Medulla oblongata (tissue), 1 donor: ENCODE measurements around the gene NUDC.
"Not testable (repeated sequence)": the region's sequence is repeated elsewhere in the genome, so short reads cannot be mapped to it uniquely, and the experiment has no call there.

Experiments used
- DNase-seq: peaks from one replicate; pipeline ENCODE4 v3.0.0-alpha.2; 2015; ENCODE audit errors: extremely low spot score

Gene NUDC

DNA sequence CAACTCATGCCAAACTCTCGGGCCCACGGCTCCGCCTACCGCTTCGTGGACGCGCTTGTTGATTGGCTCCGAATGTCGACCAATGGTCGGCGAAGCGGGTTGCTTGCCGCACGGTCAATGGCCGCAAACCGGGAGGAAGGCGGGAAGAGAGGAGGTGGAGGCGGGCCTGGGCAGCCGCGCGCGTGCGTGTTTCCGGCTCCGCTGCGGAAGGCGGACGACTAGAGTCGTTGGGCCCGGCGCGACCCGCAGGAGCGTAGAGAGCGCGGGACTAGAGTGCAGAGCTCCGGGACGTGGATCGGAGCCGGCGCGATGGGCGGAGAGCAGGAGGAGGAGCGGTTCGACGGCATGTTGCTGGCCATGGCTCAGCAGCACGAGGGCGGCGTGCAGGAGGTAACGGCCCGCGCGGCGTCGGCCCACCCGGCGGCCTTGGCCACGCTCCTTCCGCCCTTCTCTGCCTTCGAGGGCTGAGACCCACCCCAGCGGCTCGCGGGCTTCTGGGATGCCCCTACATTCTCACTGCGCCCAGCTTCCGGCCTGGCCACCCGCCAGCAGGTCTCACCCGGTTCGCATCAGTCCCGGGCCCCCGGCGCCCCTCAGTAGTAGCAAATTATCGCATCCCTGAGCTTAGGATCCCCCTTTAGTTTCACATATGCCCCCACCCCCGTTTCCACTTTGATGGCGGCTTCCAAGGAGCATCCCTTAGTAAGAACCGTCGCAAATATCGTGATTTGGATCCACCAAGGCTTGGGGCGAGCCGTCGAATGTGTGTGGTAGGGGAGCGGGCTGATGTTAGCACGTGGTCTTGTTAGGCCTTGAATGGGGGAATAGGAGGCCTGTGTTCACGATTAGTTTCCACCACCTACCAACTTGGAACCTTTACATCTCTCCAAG, at the start of gene NUDC:
Gene NUDC, plus strand, starts transcription at position 204 of the 891 bp plus-strand sequence. Its CDS starts 106 bp downstream, at position 310.
- peak; percentile 99 for DNase-seq

DNA sequence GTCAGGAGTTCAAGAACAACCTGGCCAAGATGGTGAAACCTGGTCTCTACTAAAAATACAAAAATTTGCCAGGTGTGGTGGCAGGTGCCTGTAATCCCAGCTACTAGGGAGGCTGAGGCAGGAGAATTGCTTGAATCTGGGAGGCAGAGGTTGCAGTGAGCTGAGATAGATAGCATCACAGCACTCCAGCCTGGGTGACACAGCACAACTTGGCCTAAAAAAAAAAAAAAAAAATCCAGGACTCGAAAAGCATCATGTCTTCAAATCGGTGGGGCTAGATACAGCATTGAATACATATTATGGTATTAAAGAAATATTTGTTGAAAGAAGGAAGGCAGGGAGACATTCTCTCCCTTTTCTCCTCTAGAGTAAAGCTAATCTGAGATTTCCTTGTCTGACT, 48.4 kb upstream of the NUDC start:
- DNase-seq = not testable (repeated sequence)

DNA sequence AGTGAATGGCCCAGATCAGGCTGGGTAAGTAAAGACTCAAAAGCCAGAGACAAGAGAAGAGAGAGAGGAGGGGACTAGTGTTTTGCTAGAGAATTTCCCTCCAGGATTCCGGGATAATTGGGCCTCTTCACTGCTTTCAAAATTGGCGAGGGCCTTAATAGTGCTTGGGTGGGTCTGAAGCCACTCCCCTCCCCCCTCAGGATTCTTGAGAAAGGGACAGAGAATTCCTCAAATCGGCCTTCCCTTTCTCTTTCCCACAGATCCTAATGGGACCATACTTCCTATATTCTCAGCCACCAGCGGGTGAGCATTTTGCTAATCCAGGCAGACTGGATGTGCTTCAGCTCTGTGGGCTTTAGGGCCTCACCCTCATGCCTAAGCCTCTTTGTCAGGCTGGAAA, 46.6 kb upstream of the NUDC start:
- no peak for DNase-seq

DNA sequence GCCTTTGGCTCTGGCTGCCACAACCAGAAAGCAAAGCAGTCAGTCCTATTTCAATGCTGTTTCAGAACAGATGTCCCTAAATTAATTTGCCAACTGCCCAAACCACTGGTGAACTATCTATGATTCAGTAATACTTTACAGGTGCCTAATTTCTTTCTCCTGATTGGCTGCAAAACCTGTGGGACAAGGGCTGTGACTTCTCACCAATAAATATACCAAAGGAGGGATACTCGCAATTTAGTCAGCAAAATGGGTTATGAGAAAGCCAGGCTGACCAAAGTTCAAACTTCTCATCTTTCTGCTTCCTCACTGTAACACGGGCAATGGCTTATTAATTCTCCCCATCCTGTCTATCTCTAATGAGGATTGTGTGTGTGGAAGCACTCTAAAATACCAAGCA, 44.2 kb upstream of the NUDC start:
- DNase-seq = no peak

DNA sequence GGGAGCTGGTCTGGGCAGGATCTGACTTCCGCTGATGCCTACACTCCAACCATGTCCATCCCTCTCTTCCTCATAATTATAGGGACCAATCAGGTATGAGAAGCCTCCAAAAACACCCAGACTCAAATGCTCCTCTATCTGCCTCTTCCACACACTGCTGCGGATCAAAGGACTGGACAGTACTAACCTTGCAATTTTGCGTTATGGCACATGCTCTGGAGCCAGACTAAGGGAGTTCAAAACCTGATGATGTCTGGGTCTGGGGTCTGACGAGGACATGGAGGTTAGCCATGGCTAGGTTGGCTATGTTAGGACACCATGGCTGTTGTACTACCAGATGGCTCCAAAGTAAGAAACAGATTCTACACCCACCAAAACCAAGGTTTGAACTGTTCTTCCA, 41.8 kb upstream of the NUDC start:
- DNase-seq = no peak

DNA sequence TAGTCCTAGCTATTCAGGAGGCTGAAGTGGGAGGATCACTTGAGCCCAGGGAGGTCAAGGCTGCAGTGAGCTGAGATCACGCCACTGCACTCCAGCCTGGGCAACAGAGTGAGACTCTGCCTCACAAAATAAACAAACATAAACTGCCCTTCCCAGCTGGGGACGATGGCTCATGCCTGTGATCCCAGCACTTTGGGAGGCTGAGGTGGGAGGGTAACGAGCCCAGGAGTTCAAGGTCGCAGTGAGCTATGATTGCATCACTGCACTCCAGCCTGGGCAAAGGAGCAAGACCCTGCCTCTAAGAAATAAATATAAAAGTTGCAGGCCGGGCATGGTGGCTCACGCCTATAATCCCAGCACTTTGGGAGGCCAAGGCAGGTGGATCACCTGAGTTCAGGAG, 39.9 kb upstream of the NUDC start:
- DNase-seq = not testable (repeated sequence)

DNA sequence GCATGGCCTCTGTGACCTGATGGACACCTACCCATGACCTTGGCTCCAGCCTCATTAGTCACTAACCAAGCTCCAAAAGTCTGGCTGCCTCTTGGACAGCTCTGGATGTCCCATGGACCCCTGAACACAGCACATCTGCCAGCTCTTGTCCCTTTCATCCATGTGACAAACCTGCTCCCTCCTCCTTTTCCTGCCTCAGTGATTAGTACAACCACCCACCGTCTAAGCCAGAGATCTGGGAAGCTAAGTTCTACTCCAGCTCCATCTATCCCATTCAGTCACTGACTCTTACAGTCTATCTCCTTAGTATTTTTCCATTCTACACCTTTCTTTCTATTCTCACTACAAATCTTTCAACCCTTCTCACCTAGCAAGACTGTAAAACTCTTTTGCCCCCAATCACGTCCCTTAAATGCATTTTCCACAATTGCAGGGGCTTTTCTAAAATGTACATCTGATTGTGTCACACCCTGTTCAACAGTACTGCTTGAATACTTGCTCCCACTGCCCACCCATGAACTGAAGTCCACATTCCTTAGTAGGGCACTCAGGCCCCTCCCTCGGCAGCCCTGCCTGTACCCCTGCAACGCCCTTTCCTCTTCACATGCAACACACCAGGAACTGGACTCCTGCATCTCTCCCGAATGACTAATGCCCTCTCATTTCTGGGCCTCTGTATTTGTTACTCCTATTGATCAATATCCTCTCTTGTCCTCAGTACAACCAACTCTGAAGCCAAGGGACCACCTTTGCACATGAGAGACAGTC, 38.7 kb upstream of the NUDC start:
- no peak for DNase-seq

DNA sequence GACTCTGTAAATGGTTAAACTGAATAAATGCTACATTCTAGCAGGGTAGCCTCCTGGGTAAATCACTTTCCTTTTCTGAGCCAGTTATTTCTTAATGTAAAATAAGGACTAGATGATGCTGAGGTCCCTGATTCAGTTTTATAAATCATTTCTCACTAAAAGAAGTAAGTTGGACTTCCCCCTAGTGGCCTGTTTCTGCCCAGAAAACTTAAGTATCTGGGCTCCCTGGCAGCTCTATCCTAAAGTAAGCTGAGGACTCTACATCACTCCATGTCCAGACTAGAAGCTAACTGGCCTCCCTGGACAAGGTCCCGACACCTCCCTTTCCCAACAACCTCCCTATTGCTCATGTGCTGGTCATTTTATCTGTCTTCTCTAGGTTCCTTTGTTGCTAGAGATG, 34.4 kb upstream of the NUDC start:
- DNase-seq = no peak

DNA sequence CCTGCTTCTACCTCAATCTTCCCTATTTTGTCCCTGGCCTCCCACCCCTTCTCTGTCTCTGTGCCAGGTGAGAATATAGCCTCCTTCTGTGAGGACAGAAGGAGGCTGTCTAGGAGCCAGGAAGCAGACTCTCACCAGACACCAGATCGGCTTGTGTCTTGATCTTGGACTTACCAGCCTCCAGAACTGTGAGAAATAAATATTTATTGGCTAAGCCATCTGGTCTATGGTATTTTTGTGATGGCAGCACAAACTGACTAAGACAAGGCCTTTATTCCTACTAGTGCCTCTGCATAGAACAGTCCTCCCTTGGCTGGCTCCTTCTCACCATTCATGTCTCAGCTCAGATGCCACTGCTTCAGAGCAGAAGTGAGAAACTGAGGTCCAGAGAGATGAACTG, 33.3 kb upstream of the NUDC start:
- DNase-seq = no peak

DNA sequence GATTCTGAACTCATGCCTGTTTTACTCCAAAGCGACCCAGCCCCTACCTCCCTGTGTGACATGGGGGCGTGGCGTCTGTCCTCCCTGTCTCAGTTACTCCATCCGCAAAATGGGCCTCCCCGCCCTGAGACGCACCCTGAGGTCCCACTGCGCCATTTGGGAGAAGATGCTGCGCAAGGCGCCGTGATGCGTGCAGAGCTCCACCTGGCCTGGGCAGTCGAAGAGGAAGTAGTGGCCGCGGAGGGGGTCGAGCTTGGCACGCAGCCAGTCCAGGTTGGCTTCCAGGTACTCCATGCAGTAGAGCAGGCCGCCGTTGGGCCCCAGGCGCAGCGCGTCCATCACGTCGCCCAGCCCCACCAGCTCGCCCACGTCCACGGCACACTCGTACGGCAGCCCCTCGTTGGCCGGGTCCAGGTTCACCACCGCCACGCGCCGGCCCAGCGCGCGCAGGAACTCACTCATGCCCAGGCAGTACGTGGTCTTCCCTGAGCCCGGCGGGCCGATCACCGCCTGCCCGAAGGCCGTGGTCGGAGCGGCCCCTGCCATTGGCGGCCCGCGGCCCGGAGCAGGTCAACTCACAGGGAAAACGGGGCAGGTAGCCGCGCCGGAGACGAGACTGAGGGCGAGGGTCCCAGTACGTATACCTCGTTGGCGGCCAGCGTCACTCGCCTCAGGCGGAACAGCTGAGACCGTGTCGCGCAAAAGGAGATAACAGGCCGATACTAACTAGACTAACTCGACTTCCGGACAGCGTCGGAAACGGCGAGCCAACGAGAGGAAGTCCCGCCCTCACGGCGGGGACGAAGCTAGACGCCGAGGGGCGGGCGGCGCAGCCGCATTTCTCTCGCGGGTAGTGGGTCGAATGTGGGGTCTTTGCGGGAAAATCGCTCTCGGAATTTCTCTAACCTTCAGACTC, 31.7 kb upstream of the NUDC start, which contains the start of gene GPN2:
Gene GPN2, minus strand, starts transcription at position 733 of the 916 bp plus-strand sequence. Its CDS starts 187 bp downstream, at position 546.
- peak; percentile 87 for DNase-seq

DNA sequence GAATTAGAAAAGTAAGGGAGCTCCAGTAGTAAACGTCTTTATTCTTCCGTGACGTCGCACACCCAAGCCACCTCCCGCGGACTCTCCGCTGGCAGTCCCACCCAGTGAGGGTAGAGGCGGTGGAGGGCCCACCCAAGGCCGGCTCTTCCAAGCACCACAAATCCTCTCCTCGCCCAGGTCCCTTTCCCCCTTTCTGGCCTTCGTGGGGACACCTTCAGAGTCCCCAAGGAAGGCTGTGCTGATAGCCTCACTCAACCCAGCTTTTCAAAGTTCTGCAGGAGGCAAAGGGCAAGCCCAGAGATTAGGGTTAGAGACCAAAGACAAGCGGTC, 31.1 kb upstream of the NUDC start:
- DNase-seq = no peak

DNA sequence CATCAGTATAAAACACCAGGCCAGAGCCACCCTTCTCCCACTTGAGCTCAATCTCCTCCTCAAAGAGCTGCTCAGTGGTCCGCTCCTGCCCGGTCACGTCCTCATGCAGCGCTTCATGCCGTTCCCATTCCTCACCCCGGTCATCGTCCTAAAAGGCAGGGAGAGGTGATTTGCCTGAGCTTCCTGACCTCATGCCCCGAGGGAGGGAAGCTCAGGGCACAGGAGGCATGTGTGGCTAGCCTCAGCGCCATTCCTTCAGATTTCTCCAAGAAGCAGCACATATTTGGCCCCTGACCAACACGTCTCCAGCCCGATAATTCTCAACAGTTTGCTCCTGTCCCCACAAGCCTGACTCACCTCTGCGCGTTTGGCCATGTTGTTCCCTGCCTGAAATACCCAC, 27.3 kb upstream of the NUDC start:
- no peak for DNase-seq

DNA sequence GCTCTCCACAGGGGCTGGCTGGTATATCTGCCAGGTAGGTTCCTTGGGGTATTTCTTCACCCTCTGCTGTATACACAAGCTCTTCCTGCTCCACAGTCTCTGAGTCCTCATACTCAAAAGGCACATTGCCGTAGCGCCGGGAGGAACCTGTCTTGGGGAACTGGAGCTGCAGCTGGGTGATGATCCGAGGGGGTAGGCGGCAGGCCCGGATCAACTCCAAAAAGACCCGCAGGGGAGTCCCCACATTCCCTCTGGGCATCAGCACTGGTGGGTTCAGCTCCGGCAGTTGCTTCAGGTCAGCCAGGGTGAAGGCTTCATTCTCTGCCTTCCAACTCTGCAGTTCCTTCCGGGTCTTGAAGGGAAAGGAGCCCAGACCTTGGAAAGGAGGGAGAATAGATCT, 24.2 kb upstream of the NUDC start:
- DNase-seq = no peak

DNA sequence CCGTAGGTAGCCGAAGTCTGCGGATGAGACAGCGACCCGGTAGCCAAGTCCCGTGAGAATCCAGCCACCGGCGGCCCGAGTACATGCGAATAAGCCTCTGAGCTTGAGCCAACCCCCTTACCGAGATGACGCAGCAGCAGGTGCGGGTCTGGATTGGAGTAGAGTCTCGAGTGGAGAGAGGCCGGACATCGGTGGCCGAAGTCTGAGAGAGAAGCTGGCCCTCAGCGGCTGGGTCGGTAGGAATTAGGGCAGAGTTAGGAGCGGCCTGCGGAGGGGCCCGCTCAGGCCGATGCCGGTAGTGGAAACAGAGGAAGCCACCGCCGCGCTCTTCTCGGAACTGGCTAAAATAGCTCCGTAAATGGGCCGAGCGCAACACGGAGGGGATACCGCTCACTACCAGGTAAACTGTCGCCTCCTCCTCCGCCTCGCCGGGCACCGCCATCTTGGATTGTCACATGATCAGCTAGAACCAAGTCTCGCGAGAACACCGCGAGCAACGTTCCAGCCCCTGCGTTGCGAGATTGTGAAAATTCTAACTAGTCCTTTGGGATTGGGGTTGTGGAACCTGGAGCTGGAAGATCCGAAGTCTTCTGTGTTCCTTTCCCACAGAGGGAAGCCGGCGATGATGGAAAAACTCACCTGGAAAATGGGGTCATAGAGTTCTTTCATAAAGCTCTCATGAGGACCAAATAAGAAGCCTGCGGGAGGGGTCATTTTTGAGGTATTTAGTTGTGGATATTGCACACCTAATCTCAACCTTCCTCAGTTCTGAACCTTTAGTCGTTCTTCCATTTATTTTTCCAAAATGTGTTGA, 21.3 kb upstream of the NUDC start, which contains the start of gene GPATCH3:
Gene GPATCH3, minus strand, starts transcription at position 467 of the 814 bp plus-strand sequence. Its CDS starts 25 bp downstream, at position 442.
- peak; percentile 92 for DNase-seq

DNA sequence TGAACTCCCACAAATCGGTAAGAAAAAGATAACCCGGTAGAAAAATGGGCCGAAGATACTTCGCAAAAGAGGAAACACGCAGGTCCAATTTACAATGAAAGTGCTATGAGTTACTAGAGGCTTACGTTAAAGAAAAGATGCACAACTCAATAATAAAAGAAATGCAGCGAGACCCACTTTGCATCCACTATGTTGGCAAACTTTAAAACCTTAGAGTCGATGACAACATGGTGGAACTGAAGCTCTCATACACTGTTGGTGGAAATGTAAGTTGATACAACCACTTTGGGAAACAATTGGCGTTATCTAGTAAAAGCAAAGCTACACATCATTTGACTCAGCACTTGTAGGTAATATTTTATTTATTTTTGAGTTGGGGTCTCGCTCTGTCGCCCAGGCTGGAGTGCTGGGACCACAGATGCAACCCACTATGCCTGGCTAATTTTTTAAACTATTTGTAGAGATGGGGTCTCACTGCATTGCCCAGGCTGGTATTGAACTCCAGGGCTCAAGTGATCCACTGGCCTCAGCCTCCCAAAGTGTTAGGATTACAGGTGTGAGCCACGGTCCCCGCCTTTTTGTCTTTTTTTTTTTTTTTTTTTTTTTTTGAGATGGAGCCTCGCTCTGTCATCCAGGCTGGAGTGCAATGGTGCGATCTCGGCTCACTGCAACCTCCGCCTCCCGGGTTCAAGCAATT, 20.6 kb upstream of the NUDC start:
- no peak for DNase-seq

DNA sequence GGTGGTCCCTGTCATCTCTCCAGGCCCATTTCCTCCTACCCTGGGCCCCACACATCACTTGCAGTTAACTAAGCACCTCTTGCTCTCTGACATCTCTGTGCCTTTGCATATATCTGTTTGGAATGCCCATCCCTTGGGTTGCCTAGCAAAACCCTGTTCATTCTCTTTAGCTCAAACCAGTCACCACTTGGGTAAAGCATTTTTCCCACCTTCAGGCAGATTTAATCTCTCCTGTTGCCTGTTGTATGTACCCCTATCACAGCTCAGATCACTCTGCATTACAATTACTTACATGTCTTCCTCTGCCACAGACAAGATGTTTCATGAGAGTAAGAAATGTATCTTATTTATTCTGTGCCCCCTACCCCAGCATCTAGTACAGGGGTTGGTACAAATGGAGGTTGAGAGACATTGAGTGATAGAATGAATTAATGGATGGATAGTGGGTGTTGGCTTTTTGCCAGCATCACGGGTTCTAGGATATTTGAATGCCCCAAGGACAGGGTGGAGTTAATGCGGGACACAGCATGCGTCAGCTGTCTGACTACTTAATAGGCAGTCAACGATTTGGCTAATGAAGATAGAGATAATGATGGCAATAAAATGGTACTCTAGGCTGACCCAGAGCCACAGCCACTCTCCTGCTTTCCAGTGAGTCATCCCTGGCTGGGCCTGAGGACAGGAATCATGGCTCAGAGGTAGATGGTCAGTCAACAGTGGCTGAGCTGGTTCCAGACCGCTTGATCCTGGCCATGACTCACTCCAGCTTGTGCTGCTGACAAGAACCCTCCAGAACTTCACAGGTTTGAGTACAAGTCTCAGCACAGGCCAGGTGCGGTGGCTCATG, 14.2 kb upstream of the NUDC start:
- DNase-seq = no peak

DNA sequence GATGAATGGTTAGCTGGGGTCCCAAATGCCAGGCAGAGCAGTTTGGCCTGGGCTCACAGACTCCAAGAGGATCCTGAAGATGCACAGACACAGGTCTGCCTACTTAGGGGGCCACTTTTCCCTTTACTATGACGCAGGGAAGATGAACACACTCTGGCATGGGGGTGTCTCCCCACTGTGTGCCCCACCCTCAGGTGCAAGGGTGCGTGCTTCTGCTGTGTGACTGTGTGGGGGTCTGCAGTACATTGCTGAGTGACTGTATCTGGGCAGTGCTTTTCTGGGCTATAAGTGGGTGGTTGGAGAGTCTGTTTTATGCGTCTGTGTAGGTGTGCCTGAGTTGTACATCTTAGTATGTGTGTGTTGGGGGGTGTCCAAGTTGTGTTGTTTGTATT, 11.6 kb upstream of the NUDC start:
- no peak for DNase-seq

DNA sequence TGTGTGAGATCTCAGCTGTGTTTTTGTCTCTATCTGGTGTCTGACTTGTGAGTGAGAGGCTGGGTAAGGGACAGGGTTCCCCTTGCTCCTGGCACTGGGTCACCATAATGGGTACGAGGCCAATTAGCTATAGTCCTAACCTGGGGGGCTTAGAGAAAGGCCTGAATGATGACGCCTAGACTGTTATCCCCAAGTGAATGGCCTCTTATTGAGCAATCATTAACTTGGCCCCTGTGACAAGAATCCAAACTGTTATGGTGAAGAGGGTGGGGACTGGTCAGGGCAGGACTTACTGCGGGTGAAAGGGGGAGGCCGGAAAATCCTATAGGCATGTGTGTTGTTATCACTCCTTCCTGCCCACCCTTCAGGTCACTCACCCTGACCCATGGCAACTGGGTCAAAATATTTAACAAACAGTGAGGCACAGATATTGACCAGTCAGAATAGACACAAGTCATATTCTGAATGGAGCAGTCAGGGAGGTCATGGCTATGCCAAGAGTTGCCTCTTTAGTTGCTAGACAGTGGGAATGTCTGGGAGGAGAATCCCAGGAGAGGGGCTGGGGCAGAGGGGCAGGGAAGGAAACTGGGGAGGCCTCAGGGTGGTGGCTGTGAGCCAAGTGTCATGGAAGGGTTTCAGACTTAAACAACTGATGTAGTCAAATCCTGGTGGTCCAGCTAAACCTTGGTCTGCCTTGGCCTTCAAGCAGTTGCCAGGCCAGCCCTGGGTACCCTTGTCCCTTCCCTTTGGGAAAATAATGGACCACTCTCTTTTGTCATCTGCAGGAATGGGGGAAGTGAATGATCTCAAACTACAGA, 11.0 kb upstream of the NUDC start:
- no peak for DNase-seq
